GM21619 (cell line): ENCODE measurements around the gene PSKH1.

ENCODE experiments used
- ATAC-seq: cut with Tn5 transposase; IDR thresholded peaks from one replicate; pipeline ENCODE4 v1.9.1; 2021; ENCODE audit not compliant: unreplicated experiment

Gene PSKH1

GRCh38 chr16:67865318-67865717, 27.7 kb upstream of the PSKH1 start:
- ATAC-seq: no peak

GRCh38 chr16:67868290-67868689, 24.8 kb upstream of the PSKH1 start:
- no peak for ATAC-seq

- ATAC-seq: no peak
Measured at GRCh38 chr16:67869653-67870052, 23.4 kb upstream of the PSKH1 start.

- ATAC-seq: no peak
Measured at GRCh38 chr16:67871256-67871655, 21.8 kb upstream of the PSKH1 start.

- ATAC-seq: no peak
Measured at GRCh38 chr16:67872131-67872630, 20.9 kb upstream of the PSKH1 start.

GRCh38 chr16:67872631-67873434, 20.2 kb upstream of the PSKH1 start, which contains the start of gene EDC4:
Gene EDC4 (plus strand): TSS chr16:67873052. CDS start chr16:67873262, 210 bp downstream.
- ATAC-seq: peak; percentile 81

GRCh38 chr16:67873435-67874370, 19.4 kb upstream of the PSKH1 start:
- ATAC-seq: peak; percentile 15

- no peak for ATAC-seq
Measured at GRCh38 chr16:67874372-67874771, 18.7 kb upstream of the PSKH1 start.

- ATAC-seq: no peak
Measured at GRCh38 chr16:67877064-67877463, 16.0 kb upstream of the PSKH1 start.

GRCh38 chr16:67878232-67878631, 14.8 kb upstream of the PSKH1 start:
- no peak for ATAC-seq

- ATAC-seq: no peak
Measured at GRCh38 chr16:67878846-67879245, 14.2 kb upstream of the PSKH1 start.

- no peak for ATAC-seq
Measured at GRCh38 chr16:67879462-67879861, 13.6 kb upstream of the PSKH1 start.

- no peak for ATAC-seq
Measured at GRCh38 chr16:67879936-67880335, 13.1 kb upstream of the PSKH1 start.

GRCh38 chr16:67880584-67880983, 12.5 kb upstream of the PSKH1 start:
- no peak for ATAC-seq

- ATAC-seq: no peak
Measured at GRCh38 chr16:67881621-67882161, 11.4 kb upstream of the PSKH1 start.

- no peak for ATAC-seq
Measured at GRCh38 chr16:67882374-67883145, 10.5 kb upstream of the PSKH1 start.

- ATAC-seq: no peak
Measured at GRCh38 chr16:67883146-67883871, 9.7 kb upstream of the PSKH1 start.

- ATAC-seq: no peak
Measured at GRCh38 chr16:67883872-67884261, 9.2 kb upstream of the PSKH1 start.

- ATAC-seq: no peak
Measured at GRCh38 chr16:67884684-67885083, 8.4 kb upstream of the PSKH1 start, which contains the start of gene NRN1L. Gene NRN1L (plus strand): TSS chr16:67884885. CDS start chr16:67884904, 19 bp downstream.

- ATAC-seq: no peak
Measured at GRCh38 chr16:67885545-67885944, 7.5 kb upstream of the PSKH1 start.
